Natural killer cell (primary cell): ENCODE results near the gene PLA2G6. TPM values are rescaled to one million over a fixed set of nuclear protein-coding genes. Genes with fewer than 3 reads are reported as not detected.
"Not testable (repeated sequence)": the region's sequence is repeated elsewhere in the genome, so short reads cannot be mapped to it uniquely, and the experiment has no call there.

Experiments used
- ATAC-seq, 3 donors: fragments of 150-1000 bp in 2 of 3; fragments of 200-7000 bp in 1 of 3; cut with Tn5 transposase; 1 replicate in 1 of 3; 2 replicates in 2 of 3; pipeline ENCODE4 v1.10.0; 2021; ENCODE audit warnings: mild to moderate bottlenecking in 2 of 3, moderate library complexity in 2 of 3
- DNase-seq, 2 donors: peaks; one replicate each; pipeline versions ENCODE4 v3.0.0 to v3.0.0-alpha.2; 2013 to 2021; ENCODE audit warnings: mixed read lengths in 1 of 2
- H3K27ac ChIP-seq: one replicate; pipeline ENCODE4 v1.5.1; 2013; ENCODE audit warnings: mild to moderate bottlenecking, low read length
- H3K27me3 ChIP-seq: one replicate; pipeline ENCODE4 v1.6.1; 2013; ENCODE audit warnings: low read length; ENCODE audit not compliant: control insufficient read depth, insufficient read depth
- H3K36me3 ChIP-seq: one replicate; pipeline ENCODE4 v1.6.1; 2013; ENCODE audit warnings: low read length; ENCODE audit not compliant: control insufficient read depth, insufficient read depth
- H3K4me1 ChIP-seq: one replicate; pipeline ENCODE4 v1.6.1; 2013; ENCODE audit warnings: low read length; ENCODE audit not compliant: control insufficient read depth, insufficient read depth
- H3K4me3 ChIP-seq: one replicate; pipeline ENCODE4 v1.5.1; 2013; ENCODE audit warnings: low read length
- H3K9me3 ChIP-seq: one replicate; pipeline ENCODE4 v1.6.1; 2013; ENCODE audit warnings: low read length; ENCODE audit not compliant: control insufficient read depth, insufficient read depth
- H3K27ac Mint-ChIP-seq, 2 donors: one replicate each; pipeline ENCODE4 v1.8.0; 2022; ENCODE audit warnings: mild to moderate bottlenecking in 2 of 2, mixed read lengths in 2 of 2, moderate library complexity in 1 of 2
- H3K27me3 Mint-ChIP-seq, 2 donors: one replicate each; pipeline ENCODE4 v1.8.0; 2022; ENCODE audit warnings: low read depth in 2 of 2, mixed read lengths in 2 of 2
- H3K36me3 Mint-ChIP-seq: one replicate; pipeline ENCODE4 v1.8.0; 2022; ENCODE audit warnings: mixed read lengths
- H3K4me1 Mint-ChIP-seq, 2 donors: one replicate each; pipeline ENCODE4 v1.8.0; 2022; ENCODE audit warnings: mixed read lengths in 2 of 2
- H3K4me3 Mint-ChIP-seq: one replicate; pipeline ENCODE4 v1.8.0; 2022; ENCODE audit warnings: mild to moderate bottlenecking, moderate library complexity, mixed read lengths
- H3K9me3 Mint-ChIP-seq, 2 donors: one replicate each; pipeline ENCODE4 v1.8.0; 2022; ENCODE audit warnings: mixed read lengths in 2 of 2
- WGBS: methylation state at CpG from one replicate; pipeline ENCODE4 v1.1.7; 2013; ENCODE audit warnings: missing lambda C conversion rate; ENCODE audit not compliant: insufficient coverage; 5-methylcytosine and 5-hydroxymethylcytosine counted together
- intact Hi-C: fragments of 100-400 bp; cut with micrococcal nuclease; formaldehyde crosslinking; loops from one replicate; pipeline ENCODE4 v1.14.2; 2022
- total RNA-seq, 4 donors: library from RNA; stranded (reverse); fragments of 120-200 nt in 1 of 4; gene quantifications; one replicate each; pipeline versions ENCODE4 v1.2.3 to v1.2.4, GENCODE V29; 2013 to 2022
- TF ChIP-seq, protein P1 (sequence below): fragments of 200-600 bp; IDR thresholded peaks from one replicate; pipeline ENCODE4 v1.8.0; 2022; ENCODE audit warnings: antibody characterized with exemption

The PLA2G6 gene
- total RNA-seq, 3 donors from 2014 or later (not counting 1 experiment from before 2014, with no cell fraction given) = 137 to 167 (median 145) TPM

DNA sequence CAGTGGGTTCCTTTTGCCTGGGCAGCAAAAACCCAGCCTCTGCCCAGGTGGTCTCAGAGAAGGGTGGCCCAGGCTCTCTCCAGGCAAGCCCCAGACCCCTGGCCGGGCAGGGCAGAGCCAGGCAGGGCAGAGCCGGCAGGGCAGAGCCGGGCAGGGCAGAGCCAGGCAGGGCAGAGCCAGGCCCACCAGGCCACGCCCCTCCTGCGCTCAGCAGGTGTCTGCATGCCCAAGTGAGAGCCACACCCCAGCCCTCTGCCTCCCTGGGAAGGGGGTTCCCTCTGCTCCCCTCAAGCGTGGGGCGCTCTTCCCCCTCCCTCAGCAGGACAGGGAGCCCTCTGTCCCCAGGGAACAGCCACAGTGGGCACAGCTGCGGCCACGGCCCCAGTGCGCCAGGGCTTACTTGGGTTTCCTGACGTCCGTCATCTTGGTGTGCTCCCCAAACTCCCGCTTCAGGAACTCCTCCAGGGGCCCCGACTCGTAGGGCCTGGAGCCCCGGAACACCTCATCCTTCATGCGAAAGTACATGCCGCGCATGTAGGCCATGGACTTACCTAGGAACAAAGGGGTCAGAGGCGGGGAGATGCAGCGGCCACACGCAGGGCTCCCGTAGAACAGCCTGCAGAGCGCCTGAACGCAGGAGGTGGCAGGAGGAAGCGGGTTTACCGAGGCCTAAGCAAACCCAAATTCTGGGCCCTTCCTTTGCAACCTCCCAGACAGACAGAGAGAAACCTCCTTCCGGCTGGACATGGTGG lies 61.1 kb downstream of the PLA2G6 start:
- WGBS = 94% methylated on average over 28 of the region's 28 CpGs
- no peaks in the 10 kb centered on the region for H3K9me3 ChIP-seq
- DNase-seq = no peak
- no peak overlapping the region for H3K4me3 ChIP-seq
- H3K4me1 ChIP-seq = peaks cover 7% of the 10 kb centered on the region
- no peak overlapping the region for H3K4me3 Mint-ChIP-seq
- H3K36me3 Mint-ChIP-seq = no peaks in the 10 kb centered on the region
- ATAC-seq = no peak
- H3K27me3 Mint-ChIP-seq = no peaks in the 10 kb centered on the region
- H3K36me3 ChIP-seq = peaks cover 17% of the 10 kb centered on the region
- H3K4me1 Mint-ChIP-seq = peaks cover 5 to 6% of the 10 kb centered on the region in 2 donors
- no peaks in the 10 kb centered on the region for H3K27me3 ChIP-seq
- no peak overlapping the region for H3K27ac ChIP-seq
- no peaks in the 10 kb centered on the region for H3K9me3 Mint-ChIP-seq
- TF ChIP-seq, protein P1, sequence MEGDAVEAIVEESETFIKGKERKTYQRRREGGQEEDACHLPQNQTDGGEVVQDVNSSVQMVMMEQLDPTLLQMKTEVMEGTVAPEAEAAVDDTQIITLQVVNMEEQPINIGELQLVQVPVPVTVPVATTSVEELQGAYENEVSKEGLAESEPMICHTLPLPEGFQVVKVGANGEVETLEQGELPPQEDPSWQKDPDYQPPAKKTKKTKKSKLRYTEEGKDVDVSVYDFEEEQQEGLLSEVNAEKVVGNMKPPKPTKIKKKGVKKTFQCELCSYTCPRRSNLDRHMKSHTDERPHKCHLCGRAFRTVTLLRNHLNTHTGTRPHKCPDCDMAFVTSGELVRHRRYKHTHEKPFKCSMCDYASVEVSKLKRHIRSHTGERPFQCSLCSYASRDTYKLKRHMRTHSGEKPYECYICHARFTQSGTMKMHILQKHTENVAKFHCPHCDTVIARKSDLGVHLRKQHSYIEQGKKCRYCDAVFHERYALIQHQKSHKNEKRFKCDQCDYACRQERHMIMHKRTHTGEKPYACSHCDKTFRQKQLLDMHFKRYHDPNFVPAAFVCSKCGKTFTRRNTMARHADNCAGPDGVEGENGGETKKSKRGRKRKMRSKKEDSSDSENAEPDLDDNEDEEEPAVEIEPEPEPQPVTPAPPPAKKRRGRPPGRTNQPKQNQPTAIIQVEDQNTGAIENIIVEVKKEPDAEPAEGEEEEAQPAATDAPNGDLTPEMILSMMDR = no peak
- intact Hi-C loops = no loop called here
- H3K27ac Mint-ChIP-seq = no peak overlapping the region

DNA sequence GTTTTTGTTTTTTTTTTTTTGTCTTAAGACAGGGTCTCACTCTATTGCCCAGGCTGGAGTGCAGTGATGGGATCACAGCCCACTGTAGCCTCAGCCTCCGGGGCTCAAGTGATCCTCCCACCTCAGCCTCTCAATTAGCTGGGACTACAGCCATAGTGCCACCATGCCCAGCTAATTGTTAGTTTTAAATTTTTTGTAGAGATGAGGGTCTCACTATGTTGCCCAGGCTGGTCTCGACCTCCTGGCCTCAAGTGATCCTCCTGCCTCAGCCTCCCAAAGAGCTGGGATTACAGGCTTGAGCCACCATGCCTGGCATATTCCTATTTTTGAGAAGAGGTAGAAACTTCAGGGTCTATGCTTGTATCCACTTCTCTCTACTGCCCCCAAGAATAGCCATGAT lies 62.9 kb downstream of the PLA2G6 start:
- H3K9me3 ChIP-seq, DNase-seq, H3K27me3 Mint-ChIP-seq, H3K4me3 Mint-ChIP-seq, H3K36me3 Mint-ChIP-seq, H3K4me3 ChIP-seq, ATAC-seq, H3K9me3 Mint-ChIP-seq, H3K27ac ChIP-seq, intact Hi-C loops, H3K27me3 ChIP-seq: not testable (repeated sequence)
- Histone ChIP-seq H3K36me3 (peaks cover 18% of the 10 kb centered on the region), H3K4me1 (peaks cover 11% of the 10 kb centered on the region)
- WGBS = 88% methylated on average over 2 of the region's 2 CpGs
- H3K27ac Mint-ChIP-seq = peak overlapping the region in 1 of 2 donors; percentile 38
- H3K4me1 Mint-ChIP-seq = peaks cover 5 to 10% of the 10 kb centered on the region in 2 donors

DNA sequence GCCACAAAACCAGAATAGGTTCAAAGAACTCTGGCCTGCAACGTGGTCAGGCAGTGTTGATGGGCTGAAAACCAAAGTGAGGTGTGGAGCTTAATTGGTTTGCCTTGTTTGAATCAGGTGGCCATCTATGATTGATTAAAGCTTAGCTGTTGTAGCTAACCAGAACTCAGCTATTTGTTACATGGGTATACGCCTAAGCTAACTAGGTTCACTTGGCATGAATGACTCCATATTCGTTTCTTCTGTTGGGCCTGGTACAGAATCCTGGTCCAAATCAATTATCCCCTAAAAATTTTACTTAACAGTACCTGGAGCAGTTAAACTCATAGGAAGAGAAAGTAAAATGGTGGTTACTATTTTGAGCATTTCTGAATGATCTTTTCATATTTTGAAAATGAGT lies 63.4 kb downstream of the PLA2G6 start:
- DNase-seq = no peak
- Mint-ChIP-seq H3K27me3 (no peaks in the 10 kb centered on the region), H3K36me3 (no peaks in the 10 kb centered on the region), H3K27ac (no peak overlapping the region), H3K4me3 (no peak overlapping the region), H3K4me1 (peaks cover 5 to 10% of the 10 kb centered on the region in 2 donors), H3K9me3 (no peaks in the 10 kb centered on the region)
- Histone ChIP-seq H3K4me1 (peaks cover 11% of the 10 kb centered on the region), H3K27ac (no peak overlapping the region), H3K4me3 (no peak overlapping the region), H3K27me3 (no peaks in the 10 kb centered on the region), H3K9me3 (no peaks in the 10 kb centered on the region), H3K36me3 (peaks cover 22% of the 10 kb centered on the region)
- ATAC-seq = no peak
- intact Hi-C loops = no loop called here
- TF ChIP-seq, protein P1 = no peak
- 74% methylated on average over 2 of the region's 3 CpGs for WGBS

DNA sequence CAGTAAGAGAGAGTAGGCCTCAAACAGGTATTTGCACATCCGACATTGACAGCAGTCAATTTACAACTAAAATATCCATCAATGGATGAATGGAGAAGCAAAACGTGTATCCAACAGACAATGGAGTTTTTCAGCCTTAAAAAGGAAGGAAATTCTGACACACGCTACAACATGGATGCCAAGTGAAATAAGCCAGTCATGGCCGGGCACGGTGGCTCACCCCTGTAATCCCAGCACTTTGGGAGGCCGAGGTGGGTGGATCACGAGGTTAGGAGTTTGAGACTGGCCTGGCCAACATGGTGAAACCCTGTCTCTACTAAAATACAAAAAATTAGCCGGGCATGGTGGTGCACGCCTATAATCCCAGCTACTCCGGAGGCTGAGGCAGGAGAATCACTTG lies 64.1 kb downstream of the PLA2G6 start:
- H3K36me3 Mint-ChIP-seq, H3K27me3 Mint-ChIP-seq, H3K27ac Mint-ChIP-seq, intact Hi-C loops, H3K9me3 Mint-ChIP-seq, H3K9me3 ChIP-seq, H3K27ac ChIP-seq, DNase-seq, H3K4me3 ChIP-seq, H3K27me3 ChIP-seq, H3K4me3 Mint-ChIP-seq, ATAC-seq: not testable (repeated sequence)
- peaks cover 5 to 10% of the 10 kb centered on the region in 2 donors for H3K4me1 Mint-ChIP-seq
- WGBS = 98% methylated on average over 10 of the region's 10 CpGs
- H3K36me3 ChIP-seq = peaks cover 24% of the 10 kb centered on the region
- H3K4me1 ChIP-seq = peaks cover 11% of the 10 kb centered on the region
